OCI-LY7 (cell line): ENCODE data around the gene GPR137B. TPM values are rescaled to one million over a fixed set of nuclear protein-coding genes. Genes with fewer than 3 reads are reported as not detected.

ENCODE experiments used
- BruUV-seq: library from RNA; stranded (reverse); fragments of 400-500 nt; replicated peaks from 2 replicates; lab custom pipeline; 2021; lab: Mats Ljungman, UMichigan
- CTCF ChIA-PET: fragments of 300-600 bp; sonication (Branson Sonifier 250); formaldehyde crosslinking; loops from one replicate; lab custom pipeline; 2022; ENCODE audit warnings: antibody characterized with exemption; ENCODE audit not compliant: unreplicated experiment; lab: Charles Lee
- POLR2A ChIA-PET: fragments of 300-600 bp; sonication (Branson Sonifier 250); formaldehyde crosslinking; loops from one replicate; lab custom pipeline; 2022; ENCODE audit warnings: antibody characterized with exemption; lab: Charles Lee
- DNase-seq: peaks from one replicate; pipeline ENCODE4 v3.0.0-alpha.2; 2015; ENCODE audit warnings: low spot score
- H2AFZ ChIP-seq: fragments of 200-600 bp; sonication (generic), shearing (Covaris generic); 2 replicates; pipeline ENCODE4 v1.6.1; 2014; ENCODE audit warnings: mild to moderate bottlenecking, antibody characterized with exemption, low read length, moderate library complexity
- H3K27ac ChIP-seq: fragments of 200-600 bp; sonication (generic); 2 replicates; pipeline ENCODE4 v1.5.1; 2014; ENCODE audit warnings: mixed run types, low read depth, mild to moderate bottlenecking, moderate library complexity, low read length, inconsistent platforms; ENCODE audit not compliant: poor library complexity, severe bottlenecking
- H3K36me3 ChIP-seq: fragments of 200-600 bp; sonication (generic); 2 replicates; pipeline ENCODE4 v1.6.1; 2014; ENCODE audit warnings: mild to moderate bottlenecking, antibody characterized with exemption, low read length, moderate library complexity, mixed read lengths; ENCODE audit not compliant: insufficient read depth
- H3K4me1 ChIP-seq: fragments of 200-600 bp; sonication (generic); 2 replicates; pipeline ENCODE4 v1.5.1; 2014; ENCODE audit warnings: mild to moderate bottlenecking, low read length; ENCODE audit not compliant: insufficient read depth, poor library complexity, severe bottlenecking
- H3K4me2 ChIP-seq: fragments of 200-600 bp; sonication (generic); 2 replicates; pipeline ENCODE4 v1.6.1; 2014; ENCODE audit warnings: mild to moderate bottlenecking, low read length
- H3K4me3 ChIP-seq: fragments of 200-600 bp; sonication (generic); 2 replicates; pipeline ENCODE4 v1.5.1; 2014; ENCODE audit warnings: mild to moderate bottlenecking, low read depth, low read length; ENCODE audit not compliant: poor library complexity, severe bottlenecking
- H3K79me2 ChIP-seq: fragments of 200-600 bp; sonication (generic); 2 replicates; pipeline ENCODE4 v1.6.1; 2016; ENCODE audit warnings: low read depth, mild to moderate bottlenecking, low read length, moderate library complexity, mixed read lengths; ENCODE audit not compliant: insufficient read depth
- H3K9me2 ChIP-seq: fragments of 200-600 bp; sonication (generic); 2 replicates; pipeline ENCODE4 v1.6.1; 2016; ENCODE audit warnings: mild to moderate bottlenecking, low read length, mixed read lengths; ENCODE audit not compliant: insufficient read depth
- H3K9me3 ChIP-seq: fragments of 200-600 bp; sonication (generic); 2 replicates; pipeline ENCODE4 v1.6.1; 2014; ENCODE audit warnings: mild to moderate bottlenecking, mixed run types, low read length, mixed read lengths
- H4K20me1 ChIP-seq: fragments of 200-600 bp; sonication (generic); 2 replicates; pipeline ENCODE4 v1.6.1; 2014; ENCODE audit warnings: mild to moderate bottlenecking, antibody characterized with exemption, low read length, moderate library complexity, mixed read lengths; ENCODE audit not compliant: insufficient read depth
- CTCF ChIP-seq: fragments of 200-600 bp; sonication (generic); conservative IDR thresholded peaks from 2 replicates; pipeline ENCODE4 v1.5.1; 2014; ENCODE audit warnings: mild to moderate bottlenecking, antibody characterized with exemption, low read length, moderate library complexity, mixed read lengths
- EZH2phosphoT487 ChIP-seq: fragments of 200-600 bp; sonication (generic); IDR thresholded peaks from 2 replicates; pipeline ENCODE4 v1.6.1; 2018; ENCODE audit warnings: low read depth, borderline replicate concordance, mild to moderate bottlenecking, mixed run types, antibody characterized with exemption, low read length, moderate library complexity, mixed read lengths
- intact Hi-C: fragments of 100-400 bp; cut with micrococcal nuclease; formaldehyde crosslinking; loops from one replicate; pipeline ENCODE4 v1.10.0; 2022; ENCODE audit not compliant: unreplicated experiment
- total RNA-seq, 2 experiments: library from RNA; depleted of rRNA in 1 of 2; stranded (reverse); fragments of >200 nt in 1 of 2; shearing (Covaris generic) in 1 of 2; gene quantifications; 2 replicates each; pipeline ENCODE4 v1.2.3, GENCODE V29; 2014 to 2022

Gene GPR137B
- total RNA-seq, 2 experiments from 2014 or later: 2.8 to 3.1 TPM

DNA sequence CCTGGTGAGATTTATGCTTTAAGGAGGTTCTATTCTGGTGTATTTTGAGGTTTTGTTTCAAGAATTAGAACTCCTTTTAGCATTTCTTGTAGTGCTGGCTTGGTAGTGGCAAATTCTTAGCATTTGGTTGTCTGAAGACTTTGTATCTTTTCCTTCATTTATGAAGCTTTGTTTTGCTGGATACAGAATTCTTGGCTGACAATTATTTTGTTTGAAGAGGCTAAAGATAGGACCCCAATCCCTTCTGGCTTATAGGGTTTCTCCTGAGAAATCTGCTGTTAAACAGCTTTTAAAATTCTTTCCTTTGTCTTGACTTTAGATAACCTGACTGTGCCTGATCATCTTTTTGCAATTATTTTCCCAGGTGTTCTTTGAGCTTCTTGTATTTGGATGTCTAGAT, 58.6 kb downstream of the GPR137B start:
- intact Hi-C loops: no loop called here
- ChIA-PET POLR2A (interaction anchor here (1.1 kb wide), 1 partner anchor 33 kb away, joined by 3 read pairs; no protein-coding TSS in a partner anchor), CTCF (no interaction called here)
- H3K27ac ChIP-seq: no peak overlapping the region
- no TSS peak for BruUV-seq
- H3K9me2 ChIP-seq: no peaks in the 10 kb centered on the region
- no peaks in the 10 kb centered on the region for H3K4me1 ChIP-seq
- no peak overlapping the region for H3K4me2 ChIP-seq
- TF ChIP-seq CTCF (no peak), EZH2phosphoT487 (no peak)
- no peaks in the 10 kb centered on the region for H3K79me2 ChIP-seq
- no peak overlapping the region for H2AFZ ChIP-seq
- DNase-seq: no peak
- H4K20me1 ChIP-seq: no peaks in the 10 kb centered on the region
- no peak overlapping the region for H3K4me3 ChIP-seq
- no peaks in the 10 kb centered on the region for H3K9me3 ChIP-seq
- H3K36me3 ChIP-seq: peaks cover 10% of the 10 kb centered on the region

DNA sequence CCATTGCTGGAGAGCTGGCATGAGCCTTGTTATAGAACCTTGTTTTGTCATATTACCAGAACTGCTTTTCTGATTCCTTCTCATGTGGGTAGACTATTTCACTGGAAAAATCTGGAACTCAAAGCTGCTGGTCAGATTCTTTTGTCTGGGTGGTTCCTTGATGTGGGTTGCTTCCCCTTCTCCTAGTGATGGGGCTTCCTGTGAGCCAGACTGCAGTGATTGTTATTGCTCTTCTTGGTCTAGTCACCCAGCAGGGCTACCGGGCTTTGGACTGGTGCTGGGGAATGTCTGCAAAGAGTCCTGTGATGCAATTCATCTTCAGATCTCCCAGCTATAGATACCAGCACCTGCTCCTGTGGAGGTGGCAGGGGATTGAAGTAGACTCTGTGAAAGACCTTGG, 59.4 kb downstream of the GPR137B start:
- H3K4me2 ChIP-seq: no peak overlapping the region
- ChIA-PET CTCF (no interaction called here), POLR2A (no interaction called here)
- intact Hi-C loops: no loop called here
- peaks cover 10% of the 10 kb centered on the region for H3K36me3 ChIP-seq
- H3K79me2 ChIP-seq: no peaks in the 10 kb centered on the region
- H3K4me1 ChIP-seq: no peaks in the 10 kb centered on the region
- H4K20me1 ChIP-seq: no peaks in the 10 kb centered on the region
- H3K9me2 ChIP-seq: no peaks in the 10 kb centered on the region
- H3K9me3 ChIP-seq: no peaks in the 10 kb centered on the region
- H3K27ac ChIP-seq: no peak overlapping the region
- H3K4me3 ChIP-seq: no peak overlapping the region
- TF ChIP-seq EZH2phosphoT487 (no peak), CTCF (no peak)
- no TSS peak for BruUV-seq
- no peak overlapping the region for H2AFZ ChIP-seq
- DNase-seq: no peak

DNA sequence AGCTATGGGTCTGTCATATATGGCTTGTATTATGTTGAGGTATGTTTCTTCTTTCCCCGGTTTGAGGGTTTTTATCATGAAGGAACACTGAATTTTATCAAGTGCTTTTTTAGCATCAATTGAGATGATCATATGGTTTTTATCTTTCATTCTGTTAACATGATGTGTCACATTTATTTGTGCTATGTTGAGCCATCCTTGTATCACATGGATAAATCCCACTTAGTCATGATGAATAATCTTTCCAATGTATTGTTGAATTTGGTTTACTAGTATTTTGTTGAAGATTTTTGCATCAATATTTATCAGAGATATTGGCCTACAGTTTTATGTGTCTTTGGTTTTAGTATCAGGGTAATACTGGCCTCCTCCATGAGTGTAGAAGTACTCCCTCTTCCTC, 61.7 kb downstream of the GPR137B start:
- TF ChIP-seq EZH2phosphoT487: no peak
- no peak for TF ChIP-seq CTCF

More for the DNA sequence above, 61.7 kb downstream of the GPR137B start:
- BruUV-seq: no TSS peak
- Histone ChIP-seq H3K4me2 (no peak overlapping the region), H4K20me1 (no peaks in the 10 kb centered on the region), H3K4me3 (no peak overlapping the region), H3K27ac (no peak overlapping the region), H3K36me3 (peaks cover 10% of the 10 kb centered on the region), H3K9me3 (no peaks in the 10 kb centered on the region), H3K79me2 (no peaks in the 10 kb centered on the region), H3K9me2 (no peaks in the 10 kb centered on the region), H2AFZ (no peak overlapping the region), H3K4me1 (no peaks in the 10 kb centered on the region)
- ChIA-PET CTCF (no interaction called here), POLR2A (interaction anchor here (0.5 kb wide), 1 partner anchor 596 kb away, joined by 3 read pairs; no protein-coding TSS in a partner anchor)
- intact Hi-C loops: no loop called here
- DNase-seq: no peak
